Colon (tissue), 2 donors: ENCODE results near the gene CD81.

Experiments
- FAIRE-seq: peaks from 2 replicates; lab custom pipeline; 2012; peaks lifted over from hg19 to GRCh38; lab: Jason Lieb, UNC
- donor health status: control.
- donor health status: control.

The CD81 gene

GRCh38 chr11:2406878-2407410, 29.8 kb downstream of the CD81 start:
- no peak for FAIRE-seq

GRCh38 chr11:2408671-2409070, 31.6 kb downstream of the CD81 start:
- FAIRE-seq, result no peak

- FAIRE-seq, result no peak
Measured at GRCh38 chr11:2409126-2409525, 32.0 kb downstream of the CD81 start.

- FAIRE-seq, result no peak
Measured at GRCh38 chr11:2409611-2410468, 32.7 kb downstream of the CD81 start.

GRCh38 chr11:2410616-2411015, 33.5 kb downstream of the CD81 start:
- no peak for FAIRE-seq

GRCh38 chr11:2411446-2412305, 34.6 kb downstream of the CD81 start:
- FAIRE-seq, result no peak

- no peak for FAIRE-seq
Measured at GRCh38 chr11:2412323-2412722, 35.2 kb downstream of the CD81 start.

- FAIRE-seq, result no peak
Measured at GRCh38 chr11:2413742-2414579, 36.9 kb downstream of the CD81 start.

GRCh38 chr11:2414616-2415015, 37.5 kb downstream of the CD81 start:
- no peak for FAIRE-seq

- no peak for FAIRE-seq
Measured at GRCh38 chr11:2415171-2415570, 38.1 kb downstream of the CD81 start.

- no peak for FAIRE-seq
Measured at GRCh38 chr11:2415601-2416380, 38.7 kb downstream of the CD81 start.

- FAIRE-seq, result no peak
Measured at GRCh38 chr11:2416765-2417164, 39.7 kb downstream of the CD81 start.

GRCh38 chr11:2417856-2418692, 41.0 kb downstream of the CD81 start:
- FAIRE-seq, result no peak

- FAIRE-seq, result no peak
Measured at GRCh38 chr11:2418693-2419360, 41.7 kb downstream of the CD81 start.

GRCh38 chr11:2419638-2420501, 42.8 kb downstream of the CD81 start:
- no peak for FAIRE-seq

GRCh38 chr11:2420502-2421225, 43.6 kb downstream of the CD81 start:
- FAIRE-seq, result no peak

GRCh38 chr11:2421226-2421994, 44.3 kb downstream of the CD81 start:
- no peak for FAIRE-seq
